HepG2 (cell line): Measurements from ENCODE around the gene UBE2Q1. TPM values are rescaled to one million over a fixed set of nuclear protein-coding genes. Genes with fewer than 3 reads are reported as not detected.

Experiments used
- ATAC-seq: fragments of 200-7000 bp; cut with Tn5 transposase; 3 replicates; pipeline ENCODE4 v1.9.1; 2020; ENCODE audit warnings: mild to moderate bottlenecking, moderate library complexity
- BruUV-seq: library from RNA; stranded (reverse); fragments of 400-500 nt; replicated peaks from 2 replicates; lab custom pipeline; 2021; lab: Mats Ljungman, UMichigan
- CTCF ChIA-PET: fragments of 300-600 bp; formaldehyde crosslinking; extraction: SDS; loops from one replicate; lab custom pipeline; 2021; ENCODE audit warnings: low total read pairs, inconsistent platforms, low intra/inter-chr PET ratio; lab: Yijun Ruan, JAX
- POLR2A ChIA-PET: fragments of 350-600 bp; sonication (Branson Sonifier 250); formaldehyde crosslinking; loops from one replicate; lab custom pipeline; 2020; ENCODE audit warnings: antibody characterized with exemption, inconsistent platforms; lab: Yijun Ruan, JAX
- DNase-seq: peaks from one replicate; pipeline ENCODE4 v3.0.0-alpha.2; 2015; ENCODE audit warnings: low spot score
- FAIRE-seq: peaks from 3 replicates; lab custom pipeline; 2011; peaks lifted over from hg19 to GRCh38; lab: Jason Lieb, UNC
- H2AFZ ChIP-seq: one replicate; pipeline ENCODE4 v1.6.1; 2011; ENCODE audit warnings: low read length, inconsistent platforms
- H3K27ac ChIP-seq: fragments of 300-600 bp; 3 replicates; pipeline ENCODE4 v1.8.0; 2011; ENCODE audit warnings: mixed run types, mild to moderate bottlenecking, mixed read lengths, low read length, inconsistent platforms; ENCODE audit not compliant: insufficient read depth; ENCODE audit errors: extremely low read length
- H3K27me3 ChIP-seq, 2 experiments: fragments of 200-600 bp in 1 of 2; 2 replicates in 1 of 2; 3 replicates in 1 of 2; pipeline versions ENCODE4 v1.6.0 to v1.8.0; 2011; ENCODE audit warnings: low read length in 2 of 2, mild to moderate bottlenecking in 2 of 2, moderate library complexity in 2 of 2, inconsistent platforms in 1 of 2; ENCODE audit not compliant: insufficient read depth in 2 of 2, control insufficient read depth in 1 of 2
- H3K36me3 ChIP-seq, 2 experiments: fragments of 200-600 bp in 1 of 2; replicated peaks in 1 of 2; 2 replicates in 1 of 2; 3 replicates in 1 of 2; pipeline versions ENCODE4 v1.5.1 to v1.8.0; 2011; ENCODE audit warnings: low read length in 2 of 2, inconsistent platforms in 1 of 2; ENCODE audit not compliant: insufficient read depth in 2 of 2, control insufficient read depth in 1 of 2
- H3K4me1 ChIP-seq: 2 replicates; pipeline ENCODE4 v1.5.1; 2012; ENCODE audit warnings: low read length, inconsistent platforms; ENCODE audit not compliant: insufficient read depth
- H3K4me2 ChIP-seq: 2 replicates; pipeline ENCODE4 v1.6.0; 2011; ENCODE audit warnings: low read depth, low read length, inconsistent platforms
- H3K4me3 ChIP-seq, 3 experiments: fragments of 200-600 bp in 1 of 3; sonication (generic), shearing (Covaris generic) in 1 of 3; replicated peaks in 1 of 3; 2 replicates each; pipeline ENCODE4 v1.5.1; 2011 to 2016; ENCODE audit warnings: low read length in 3 of 3, inconsistent platforms in 2 of 3, low read depth in 2 of 3, mild to moderate bottlenecking in 2 of 3, control low read depth in 1 of 3, mixed read lengths in 1 of 3; ENCODE audit not compliant: insufficient read depth in 1 of 3
- H3K79me2 ChIP-seq: one replicate; pipeline ENCODE4 v1.6.1; 2011; ENCODE audit warnings: low read length, inconsistent platforms; ENCODE audit not compliant: insufficient read depth
- H3K9ac ChIP-seq: 2 replicates; pipeline ENCODE4 v1.6.0; 2011; ENCODE audit warnings: mild to moderate bottlenecking, low read depth, low read length, inconsistent platforms; ENCODE audit not compliant: insufficient read depth
- H3K9me3 ChIP-seq: 2 replicates; pipeline ENCODE4 v1.5.1; 2012; ENCODE audit warnings: mild to moderate bottlenecking, low read length
- H4K20me1 ChIP-seq: 2 replicates; pipeline ENCODE4 v1.6.0; 2011; ENCODE audit warnings: inconsistent platforms, mild to moderate bottlenecking, low read length, moderate library complexity; ENCODE audit not compliant: insufficient read depth
- DPF2 ChIP-seq: sonication (generic); formaldehyde crosslinking; IDR thresholded peaks from 2 replicates; pipeline ENCODE4 v1.4.0; 2020; ENCODE audit warnings: mild to moderate bottlenecking, low read depth, missing genetic modification reagents, borderline replicate concordance
- FOXP1 ChIP-seq, 2 experiments: fragments of 450-650 bp in 1 of 2; IDR thresholded peaks; 2 replicates each; pipeline ENCODE4 v1.6.1; 2017 to 2018; ENCODE audit warnings: antibody characterized with exemption in 1 of 2
- HCFC1 ChIP-seq: fragments of 150-350 bp; IDR thresholded peaks from 2 replicates; pipeline ENCODE4 v1.6.1; 2014; ENCODE audit warnings: low read depth, low read length
- HOXA5 ChIP-seq: sonication (generic); formaldehyde crosslinking; IDR thresholded peaks from 2 replicates; pipeline ENCODE4 v1.4.0; 2020; ENCODE audit warnings: missing genetic modification reagents
- MBD4 ChIP-seq: IDR thresholded peaks from 2 replicates; pipeline ENCODE4 v1.6.1; 2012; ENCODE audit warnings: low read length, inconsistent platforms, borderline replicate concordance
- RXRB ChIP-seq: IDR thresholded peaks from 2 replicates; pipeline ENCODE4 v1.6.1; 2016; ENCODE audit warnings: borderline replicate concordance, missing genetic modification reagents, missing compliant biosample characterization
- SAFB2 ChIP-seq: sonication (generic); formaldehyde crosslinking; IDR thresholded peaks from 2 replicates; pipeline ENCODE4 v1.5.1; 2020; ENCODE audit warnings: missing genetic modification reagents, low read depth, mild to moderate bottlenecking, borderline replicate concordance
- ZNF598 ChIP-seq: sonication (generic); formaldehyde crosslinking; IDR thresholded peaks from 2 replicates; pipeline ENCODE4 v1.5.1; 2020; ENCODE audit warnings: mild to moderate bottlenecking, missing genetic modification reagents, borderline replicate concordance
- WGBS: methylation state at CpG from one replicate; pipeline ENCODE4 v1.1.6; 2017; ENCODE audit warnings: low lambda C conversion rate; 5-methylcytosine and 5-hydroxymethylcytosine counted together
- in situ Hi-C: cut with HindIII; loops from 2 replicates; pipeline ENCODE4 v1.10.0; 2017; ENCODE audit warnings: low pct_unique_long_range_greater_than_20kb; ENCODE audit not compliant: extremely low pct_ligation_motif_present
- intact Hi-C: fragments of 100-400 bp; cut with micrococcal nuclease; formaldehyde crosslinking; loops from one replicate; pipeline ENCODE4 v1.10.0; 2022; ENCODE audit not compliant: unreplicated experiment
- polyA plus RNA-seq, 8 experiments: library from polyadenylated mRNA; depleted of rRNA in 3 of 8; stranded (reverse) in 7 of 8; unstranded in 1 of 8; fragments of >200 nt; fragmentation: Illumina TruSeq in 4 of 8; extraction: Trizol in 4 of 8; gene quantifications; 2 replicates each; pipeline versions ENCODE4 v1.2.1 to v1.2.3, GENCODE V29; 2011 to 2016; ENCODE audit warnings: low read depth in 4 of 8, missing spikeins in 1 of 8, mixed read lengths in 1 of 8; ENCODE audit not compliant: insufficient read depth in 1 of 8
- total RNA-seq, 5 experiments: library from RNA; depleted of rRNA; stranded (reverse); fragments of >200 nt; fragmentation: Illumina TruSeq; extraction: Trizol; gene quantifications; 2 replicates each; pipeline ENCODE4 v1.2.3, GENCODE V29; 2016; ENCODE audit warnings: low read depth in 1 of 5
- TF ChIP-seq, protein P1 (sequence below): IDR thresholded peaks from 2 replicates; pipeline ENCODE4 v1.6.1; 2016; ENCODE audit warnings: low read depth, control low read depth
- TF ChIP-seq, protein P2 (sequence below): IDR thresholded peaks from 2 replicates; pipeline ENCODE4 v1.6.1; 2012; ENCODE audit warnings: inconsistent platforms
- TF ChIP-seq, protein P3 (sequence below): sonication (generic); formaldehyde crosslinking; IDR thresholded peaks from 2 replicates; pipeline ENCODE4 v1.5.0; 2020; ENCODE audit warnings: mild to moderate bottlenecking, missing genetic modification reagents, moderate library complexity
- TF ChIP-seq, protein P4 (sequence below): sonication (generic); formaldehyde crosslinking; conservative IDR thresholded peaks from 2 replicates; pipeline ENCODE4 v1.8.0; 2022; ENCODE audit warnings: mild to moderate bottlenecking, moderate library complexity, missing genetic modification reagents

Gene UBE2Q1
- total and polyA plus RNA-seq, 2 of the 13 experiments (the other 11 are each of a cell fraction or from before 2014, with no cell fraction given): 11.7 to 41.7 TPM

DNA sequence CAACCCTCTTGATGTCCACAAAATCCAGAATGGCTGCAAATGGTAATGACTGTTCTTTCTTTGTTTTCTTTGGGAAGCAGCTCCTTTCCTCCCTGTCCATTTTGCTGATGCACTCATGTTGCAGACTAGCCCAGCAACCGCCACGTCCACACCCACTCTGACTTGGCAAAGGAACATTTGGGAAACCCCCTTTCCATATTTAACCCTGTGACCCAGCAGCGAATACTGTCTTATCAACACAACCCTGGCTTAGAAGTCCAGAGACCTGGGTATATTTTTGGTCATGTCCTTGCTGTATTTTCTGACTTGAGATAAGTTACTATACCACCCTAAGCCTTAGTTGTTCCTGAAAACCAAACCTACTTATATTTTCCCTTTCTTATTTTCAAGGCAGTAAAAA lies 38.1 kb downstream of the UBE2Q1 start:
- TF ChIP-seq, protein P1, sequence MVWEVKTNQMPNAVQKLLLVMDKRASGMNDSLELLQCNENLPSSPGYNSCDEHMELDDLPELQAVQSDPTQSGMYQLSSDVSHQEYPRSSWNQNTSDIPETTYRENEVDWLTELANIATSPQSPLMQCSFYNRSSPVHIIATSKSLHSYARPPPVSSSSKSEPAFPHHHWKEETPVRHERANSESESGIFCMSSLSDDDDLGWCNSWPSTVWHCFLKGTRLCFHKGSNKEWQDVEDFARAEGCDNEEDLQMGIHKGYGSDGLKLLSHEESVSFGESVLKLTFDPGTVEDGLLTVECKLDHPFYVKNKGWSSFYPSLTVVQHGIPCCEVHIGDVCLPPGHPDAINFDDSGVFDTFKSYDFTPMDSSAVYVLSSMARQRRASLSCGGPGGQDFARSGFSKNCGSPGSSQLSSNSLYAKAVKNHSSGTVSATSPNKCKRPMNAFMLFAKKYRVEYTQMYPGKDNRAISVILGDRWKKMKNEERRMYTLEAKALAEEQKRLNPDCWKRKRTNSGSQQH: no peak
- TF ChIP-seq, protein P2, sequence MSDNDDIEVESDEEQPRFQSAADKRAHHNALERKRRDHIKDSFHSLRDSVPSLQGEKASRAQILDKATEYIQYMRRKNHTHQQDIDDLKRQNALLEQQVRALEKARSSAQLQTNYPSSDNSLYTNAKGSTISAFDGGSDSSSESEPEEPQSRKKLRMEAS: no peak
- TF ChIP-seq, all 625 proteins: peak for 0
- Histone ChIP-seq H3K27ac (no peak overlapping the region), H3K36me3 (no peaks in the 10 kb centered on the region), H3K9me3 (no peaks in the 10 kb centered on the region), H3K9ac (no peak overlapping the region), H4K20me1 (no peaks in the 10 kb centered on the region), H3K79me2 (no peaks in the 10 kb centered on the region), H3K4me2 (no peak overlapping the region), H3K27me3 (peaks cover 1 to 16% of the 10 kb centered on the region in 2 experiments; a peak in 4 of 5 replicates), H3K4me1 (0 out of 2 replicates have a peak, but pooled peaks cover 8% of the 10 kb centered on the region), H2AFZ (no peak overlapping the region), H3K4me3 (no peak overlapping the region)
- FAIRE-seq: no peak
- POLR2A ChIA-PET: no interaction called here
- WGBS: 34% methylated on average over 3 of the region's 3 CpGs
- BruUV-seq: no TSS peak
- in situ Hi-C loops: no loop called here
- ATAC-seq: no peak
- no peak for DNase-seq
- CTCF ChIA-PET: no interaction called here
- intact Hi-C loops: no loop called here

DNA sequence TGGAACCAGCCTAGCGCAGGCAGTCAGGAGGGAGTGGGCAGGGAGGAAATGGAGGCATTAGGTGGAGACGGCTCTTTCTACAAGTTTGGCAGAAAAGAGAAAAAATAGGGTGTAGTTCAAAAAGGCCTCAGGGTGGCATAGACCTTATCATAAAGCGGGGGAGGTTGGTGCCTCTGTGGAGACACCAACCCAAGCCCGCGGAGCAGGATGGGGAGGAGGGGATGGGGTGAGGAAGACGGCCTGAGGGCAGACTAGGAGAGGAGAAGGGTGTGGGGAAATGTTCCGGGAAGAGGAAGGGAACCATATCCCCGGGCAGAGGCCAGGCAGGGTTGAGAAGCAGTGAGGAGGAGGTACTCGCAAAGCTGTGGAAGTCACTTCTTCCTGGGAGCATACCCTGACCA lies 38.9 kb downstream of the UBE2Q1 start:
- H2AFZ ChIP-seq: no peak overlapping the region
- 0 out of 2 replicates have a peak, but pooled peaks cover 8% of the 10 kb centered on the region for H3K4me1 ChIP-seq
- DNase-seq (no peak), ATAC-seq (no peak), FAIRE-seq (no peak)
- in situ Hi-C loops (no loop called here), intact Hi-C loops (no loop called here)
- no peaks in the 10 kb centered on the region for H4K20me1 ChIP-seq
- H3K36me3 ChIP-seq: no peaks in the 10 kb centered on the region
- no peak overlapping the region for H3K4me3 ChIP-seq
- POLR2A ChIA-PET: no interaction called here
- CTCF ChIA-PET: no interaction called here
- no TSS peak for BruUV-seq
- no peak overlapping the region for H3K4me2 ChIP-seq
- H3K27ac ChIP-seq: no peak overlapping the region
- H3K79me2 ChIP-seq: no peaks in the 10 kb centered on the region
- no peak overlapping the region for H3K9ac ChIP-seq
- H3K9me3 ChIP-seq: no peaks in the 10 kb centered on the region
- 55% methylated on average over 9 of the region's 9 CpGs for WGBS
- H3K27me3 ChIP-seq: peaks cover 1 to 16% of the 10 kb centered on the region in 2 experiments; a peak in 4 of 5 replicates
- TF ChIP-seq, protein P3, sequence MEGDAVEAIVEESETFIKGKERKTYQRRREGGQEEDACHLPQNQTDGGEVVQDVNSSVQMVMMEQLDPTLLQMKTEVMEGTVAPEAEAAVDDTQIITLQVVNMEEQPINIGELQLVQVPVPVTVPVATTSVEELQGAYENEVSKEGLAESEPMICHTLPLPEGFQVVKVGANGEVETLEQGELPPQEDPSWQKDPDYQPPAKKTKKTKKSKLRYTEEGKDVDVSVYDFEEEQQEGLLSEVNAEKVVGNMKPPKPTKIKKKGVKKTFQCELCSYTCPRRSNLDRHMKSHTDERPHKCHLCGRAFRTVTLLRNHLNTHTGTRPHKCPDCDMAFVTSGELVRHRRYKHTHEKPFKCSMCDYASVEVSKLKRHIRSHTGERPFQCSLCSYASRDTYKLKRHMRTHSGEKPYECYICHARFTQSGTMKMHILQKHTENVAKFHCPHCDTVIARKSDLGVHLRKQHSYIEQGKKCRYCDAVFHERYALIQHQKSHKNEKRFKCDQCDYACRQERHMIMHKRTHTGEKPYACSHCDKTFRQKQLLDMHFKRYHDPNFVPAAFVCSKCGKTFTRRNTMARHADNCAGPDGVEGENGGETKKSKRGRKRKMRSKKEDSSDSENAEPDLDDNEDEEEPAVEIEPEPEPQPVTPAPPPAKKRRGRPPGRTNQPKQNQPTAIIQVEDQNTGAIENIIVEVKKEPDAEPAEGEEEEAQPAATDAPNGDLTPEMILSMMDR: no peak
- no peak for TF ChIP-seq RXRB
- no peak for TF ChIP-seq HOXA5 (CRISPR knock-in tag)
- no peak for TF ChIP-seq ZNF598 (CRISPR knock-in tag)
- no peak for TF ChIP-seq SAFB2
- TF ChIP-seq HCFC1: no peak
- TF ChIP-seq MBD4: no peak
- TF ChIP-seq, protein P4, sequence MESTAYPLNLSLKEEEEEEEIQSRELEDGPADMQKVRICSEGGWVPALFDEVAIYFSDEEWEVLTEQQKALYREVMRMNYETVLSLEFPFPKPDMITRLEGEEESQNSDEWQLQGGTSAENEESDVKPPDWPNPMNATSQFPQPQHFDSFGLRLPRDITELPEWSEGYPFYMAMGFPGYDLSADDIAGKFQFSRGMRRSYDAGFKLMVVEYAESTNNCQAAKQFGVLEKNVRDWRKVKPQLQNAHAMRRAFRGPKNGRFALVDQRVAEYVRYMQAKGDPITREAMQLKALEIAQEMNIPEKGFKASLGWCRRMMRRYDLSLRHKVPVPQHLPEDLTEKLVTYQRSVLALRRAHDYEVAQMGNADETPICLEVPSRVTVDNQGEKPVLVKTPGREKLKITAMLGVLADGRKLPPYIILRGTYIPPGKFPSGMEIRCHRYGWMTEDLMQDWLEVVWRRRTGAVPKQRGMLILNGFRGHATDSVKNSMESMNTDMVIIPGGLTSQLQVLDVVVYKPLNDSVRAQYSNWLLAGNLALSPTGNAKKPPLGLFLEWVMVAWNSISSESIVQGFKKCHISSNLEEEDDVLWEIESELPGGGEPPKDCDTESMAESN (CRISPR knock-in tag): no peak
- no peak for TF ChIP-seq DPF2 (CRISPR knock-in tag)
- TF ChIP-seq FOXP1 (IDR thresholded peaks at IDR 0.05): no peak
- TF ChIP-seq FOXP1 (CRISPR knock-in tag; IDR thresholded peaks at IDR 0.05): no peak
